Lower leg skin (tissue), 4 donors: ENCODE measurements around the gene CHI3L2. TPM values are rescaled to one million over a fixed set of nuclear protein-coding genes. Genes with fewer than 3 reads are reported as not detected.

Source experiments
- DNase-seq, 2 donors: peaks; one replicate each; pipeline ENCODE4 v3.0.0-alpha.2; 2019; ENCODE audit warnings: low spot score in 2 of 2
- H3K4me3 ChIP-seq: fragments of 200-600 bp; sonication (generic); 2 replicates; pipeline ENCODE4 v1.5.1; 2017; ENCODE audit warnings: mild to moderate bottlenecking, low read depth; ENCODE audit not compliant: poor library complexity, severe bottlenecking
- CTCF ChIP-seq, 3 donors: fragments of 450-650 bp; IDR thresholded peaks; one replicate each; pipeline ENCODE4 v1.5.1; 2016; ENCODE audit warnings: antibody characterized with exemption in 3 of 3, mild to moderate bottlenecking in 3 of 3, moderate library complexity in 2 of 3
- POLR2A ChIP-seq, 2 donors: fragments of 450-650 bp; IDR thresholded peaks; one replicate each; pipeline ENCODE4 v1.6.1; 2016 to 2017; ENCODE audit warnings: antibody characterized with exemption in 2 of 2, mild to moderate bottlenecking in 1 of 2, moderate library complexity in 1 of 2
- WGBS, 2 donors: methylation state at CpG; one replicate each; pipeline ENCODE4 v1.1.5; 2018; 5-methylcytosine and 5-hydroxymethylcytosine counted together
- intact Hi-C: fragments of 100-400 bp; cut with DNase I; formaldehyde crosslinking; loops from one replicate; pipeline ENCODE4 v1.15.0; 2023; ENCODE audit warnings: low total_unique reads
- total RNA-seq, 4 donors: library from RNA; depleted of rRNA; stranded (reverse); fragments of >200 nt; gene quantifications; one replicate each; pipeline ENCODE4 v1.1.0, GENCODE V29; 2016

Gene CHI3L2
- total RNA-seq, 4 donors from 2014 or later = 2.2 to 15.8 (median 5.5) TPM; not detected in 1

- H3K4me3 ChIP-seq = no peak overlapping the region
- no peak for DNase-seq
- intact Hi-C loops = no loop called here
- TF ChIP-seq CTCF (IDR thresholded peaks at IDR 0.05) (no peak), POLR2A (IDR thresholded peaks at IDR 0.05) (no peak)
Measured at GRCh38 chr1:111280267-111280666, 52.8 kb downstream of the CHI3L2 start.

- TF ChIP-seq POLR2A (IDR thresholded peaks at IDR 0.05) = no peak
- TF ChIP-seq CTCF (IDR thresholded peaks at IDR 0.05) = no peak
- DNase-seq = no peak
- 67 to 71% methylated on average over 5 of the region's 5 CpGs for WGBS, 2 donors
- no peak overlapping the region for H3K4me3 ChIP-seq
- intact Hi-C loops = no loop called here
Measured at GRCh38 chr1:111281411-111281810, 53.9 kb downstream of the CHI3L2 start.

GRCh38 chr1:111283838-111284237, 56.3 kb downstream of the CHI3L2 start:
- no peak overlapping the region for H3K4me3 ChIP-seq
- intact Hi-C loops = no loop called here
- TF ChIP-seq CTCF (IDR thresholded peaks at IDR 0.05) (no peak), POLR2A (IDR thresholded peaks at IDR 0.05) (no peak)
- no peak for DNase-seq

GRCh38 chr1:111285879-111286278, 58.4 kb downstream of the CHI3L2 start:
- TF ChIP-seq POLR2A (IDR thresholded peaks at IDR 0.05) (no peak), CTCF (IDR thresholded peaks at IDR 0.05) (no peak)
- intact Hi-C loops = no loop called here
- DNase-seq = no peak
- WGBS, 2 donors = 83 to 89% methylated on average over 2 of the region's 2 CpGs
- no peak overlapping the region for H3K4me3 ChIP-seq

GRCh38 chr1:111286912-111287311, 59.4 kb downstream of the CHI3L2 start:
- intact Hi-C loops = no loop called here
- no peak overlapping the region for H3K4me3 ChIP-seq
- WGBS, 2 donors = 0 to 42% methylated on average over 1 of the region's 1 CpG
- TF ChIP-seq CTCF (IDR thresholded peaks at IDR 0.05) = no peak
- no peak for TF ChIP-seq POLR2A (IDR thresholded peaks at IDR 0.05)
- no peak for DNase-seq

- no peak overlapping the region for H3K4me3 ChIP-seq
- WGBS, 2 donors = 47 to 54% methylated on average over 5 of the region's 5 CpGs
- DNase-seq = no peak
- intact Hi-C loops = no loop called here
- TF ChIP-seq CTCF (IDR thresholded peaks at IDR 0.05) (no peak), POLR2A (IDR thresholded peaks at IDR 0.05) (no peak)
Measured at GRCh38 chr1:111289371-111289770, 61.9 kb downstream of the CHI3L2 start.
